Left ventricle myocardium inferior (tissue), 1 donor: ENCODE results near the gene TSPAN11. TPM values are rescaled to one million over a fixed set of nuclear protein-coding genes. Genes with fewer than 3 reads are reported as not detected.

Source experiments
- DNase-seq: peaks from one replicate; pipeline ENCODE4 v3.0.0-alpha.2; 2020
- H3K27ac ChIP-seq: fragments of 200-600 bp; replicated peaks from 2 replicates; pipeline ENCODE4 v1.8.0; 2021
- H3K27me3 ChIP-seq: fragments of 200-600 bp; 2 replicates; pipeline ENCODE4 v1.8.0; 2021; ENCODE audit warnings: low read depth
- H3K36me3 ChIP-seq: fragments of 200-600 bp; 2 replicates; pipeline ENCODE4 v1.8.0; 2021
- H3K4me1 ChIP-seq: fragments of 200-600 bp; 2 replicates; pipeline ENCODE4 v1.8.0; 2021
- H3K4me3 ChIP-seq: fragments of 200-600 bp; 2 replicates; pipeline ENCODE4 v1.8.0; 2021; ENCODE audit warnings: mild to moderate bottlenecking, moderate library complexity
- H3K9me3 ChIP-seq: fragments of 200-600 bp; replicated peaks from 2 replicates; pipeline ENCODE4 v1.8.0; 2021
- intact Hi-C: fragments of 100-400 bp; cut with micrococcal nuclease; formaldehyde crosslinking; loops from one replicate; pipeline ENCODE4 v1.11.0; 2022
- total RNA-seq: library from RNA; stranded (reverse); fragmentation: NEBNext Ultra II Directional; extraction: Animal tissue kit (Norgen Biotek cat#: 25700); gene quantifications from one replicate; pipeline ENCODE4 v1.2.1, GENCODE V29; 2021
- TF ChIP-seq, protein P1 (sequence below): fragments of 200-600 bp; IDR thresholded peaks from 2 replicates; pipeline ENCODE4 v1.8.0; 2021; ENCODE audit warnings: antibody characterized with exemption, mild to moderate bottlenecking, borderline replicate concordance
- donor health status: DM: no; HTN: yes; CAD: no; lungs with severe emphysema.

TSPAN11 gene
- total RNA-seq, 1 donor from 2014 or later = 1.7 TPM

DNA sequence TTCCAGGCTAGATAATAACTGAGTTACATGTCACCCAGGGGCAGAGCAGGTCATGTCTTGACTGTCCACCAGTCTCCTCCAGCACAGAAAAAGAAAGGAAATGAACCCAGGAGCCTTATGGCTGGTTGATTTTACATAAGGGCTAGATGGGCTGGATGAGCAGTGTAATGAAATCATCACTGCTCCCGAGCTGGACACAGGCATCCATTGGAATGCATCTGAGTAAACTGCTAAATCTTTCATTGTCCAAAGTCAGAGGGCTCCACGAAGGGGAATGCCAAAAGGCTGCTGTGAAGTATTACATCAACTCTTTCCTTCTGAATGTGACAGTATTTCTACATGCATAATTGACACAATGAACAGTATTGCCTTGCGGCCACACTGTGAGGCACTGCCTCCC, 30.1 kb upstream of the TSPAN11 start:
- Histone ChIP-seq H3K27ac (no peak overlapping the region), H3K4me3 (no peak overlapping the region), H3K9me3 (no peaks in the 10 kb centered on the region), H3K36me3 (no peaks in the 10 kb centered on the region), H3K4me1 (no peaks in the 10 kb centered on the region), H3K27me3 (peaks cover 13% of the 10 kb centered on the region)
- DNase-seq = no peak
- TF ChIP-seq, protein P1, sequence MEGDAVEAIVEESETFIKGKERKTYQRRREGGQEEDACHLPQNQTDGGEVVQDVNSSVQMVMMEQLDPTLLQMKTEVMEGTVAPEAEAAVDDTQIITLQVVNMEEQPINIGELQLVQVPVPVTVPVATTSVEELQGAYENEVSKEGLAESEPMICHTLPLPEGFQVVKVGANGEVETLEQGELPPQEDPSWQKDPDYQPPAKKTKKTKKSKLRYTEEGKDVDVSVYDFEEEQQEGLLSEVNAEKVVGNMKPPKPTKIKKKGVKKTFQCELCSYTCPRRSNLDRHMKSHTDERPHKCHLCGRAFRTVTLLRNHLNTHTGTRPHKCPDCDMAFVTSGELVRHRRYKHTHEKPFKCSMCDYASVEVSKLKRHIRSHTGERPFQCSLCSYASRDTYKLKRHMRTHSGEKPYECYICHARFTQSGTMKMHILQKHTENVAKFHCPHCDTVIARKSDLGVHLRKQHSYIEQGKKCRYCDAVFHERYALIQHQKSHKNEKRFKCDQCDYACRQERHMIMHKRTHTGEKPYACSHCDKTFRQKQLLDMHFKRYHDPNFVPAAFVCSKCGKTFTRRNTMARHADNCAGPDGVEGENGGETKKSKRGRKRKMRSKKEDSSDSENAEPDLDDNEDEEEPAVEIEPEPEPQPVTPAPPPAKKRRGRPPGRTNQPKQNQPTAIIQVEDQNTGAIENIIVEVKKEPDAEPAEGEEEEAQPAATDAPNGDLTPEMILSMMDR = no peak
- intact Hi-C loops = no loop called here

DNA sequence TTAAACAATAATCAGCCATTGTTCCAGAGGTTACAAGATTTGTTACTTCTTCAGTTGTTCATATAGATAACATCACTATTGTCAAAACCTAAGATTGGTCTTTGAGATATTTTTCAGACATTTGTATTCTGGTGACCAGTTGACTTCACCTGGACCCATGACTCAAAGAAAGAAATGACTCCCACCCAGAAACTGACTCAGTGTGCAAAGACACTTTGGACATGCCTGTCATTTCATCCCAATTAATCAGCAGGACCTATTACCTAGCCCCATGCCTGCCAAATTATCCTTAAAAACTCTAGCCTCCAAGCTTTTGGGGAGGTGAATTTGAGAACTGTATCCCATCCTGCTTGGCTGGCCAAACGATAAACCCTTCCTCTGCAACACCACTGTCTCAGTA, 27.7 kb upstream of the TSPAN11 start:
- TF ChIP-seq, protein P1 = no peak
- no peaks in the 10 kb centered on the region for H3K4me1 ChIP-seq
- no peak overlapping the region for H3K4me3 ChIP-seq
- H3K9me3 ChIP-seq = no peaks in the 10 kb centered on the region
- intact Hi-C loops = no loop called here
- no peak for DNase-seq
- H3K27ac ChIP-seq = no peak overlapping the region
- H3K27me3 ChIP-seq = peaks cover 16% of the 10 kb centered on the region
- H3K36me3 ChIP-seq = no peaks in the 10 kb centered on the region

DNA sequence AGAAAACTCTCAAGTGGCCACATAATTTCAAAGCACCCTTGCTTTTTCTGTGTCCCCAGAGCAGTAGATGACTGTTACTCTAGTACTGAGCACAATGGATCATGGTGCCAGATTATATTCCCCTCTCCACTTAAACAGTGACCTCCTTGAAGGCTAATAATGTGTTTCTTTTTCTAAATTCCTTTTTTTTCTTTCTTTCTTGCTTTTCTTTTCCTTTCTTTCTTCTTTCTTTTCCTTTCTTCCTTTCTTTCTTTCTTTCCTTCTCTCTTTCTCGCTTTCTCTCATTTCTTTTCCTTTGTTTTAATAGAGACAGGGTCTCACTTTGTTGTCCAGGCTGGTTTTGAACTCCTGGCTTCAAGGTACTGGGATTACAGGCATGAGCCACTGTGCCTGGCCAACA, 26.2 kb upstream of the TSPAN11 start:
- Histone ChIP-seq H3K4me3 (no peak overlapping the region), H3K9me3 (no peaks in the 10 kb centered on the region), H3K36me3 (no peaks in the 10 kb centered on the region), H3K27ac (no peak overlapping the region), H3K4me1 (no peaks in the 10 kb centered on the region), H3K27me3 (peaks cover 11% of the 10 kb centered on the region)
- no peak for DNase-seq
- TF ChIP-seq, protein P1 = no peak
- intact Hi-C loops = no loop called here

DNA sequence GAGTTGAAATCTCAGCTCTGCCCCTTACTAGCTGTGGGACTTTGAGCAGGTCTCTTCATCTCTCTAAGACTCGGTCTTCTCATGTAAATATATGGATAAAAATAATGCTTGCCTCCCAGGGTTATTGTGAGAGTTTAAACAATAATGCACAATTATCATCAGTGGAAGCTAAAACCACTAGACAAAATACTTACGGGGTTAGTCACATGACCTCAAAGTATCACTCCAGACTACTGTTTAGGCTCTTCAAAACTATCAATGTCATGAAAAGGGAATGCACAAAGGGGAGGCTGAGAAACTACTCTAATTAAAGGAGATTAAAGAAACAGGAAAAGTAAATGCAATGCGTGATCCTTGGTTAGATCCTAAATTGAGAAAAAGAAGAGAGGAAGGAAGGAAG, 24.5 kb upstream of the TSPAN11 start:
- peaks cover 11% of the 10 kb centered on the region for H3K27me3 ChIP-seq
- TF ChIP-seq, protein P1 = no peak
- H3K27ac ChIP-seq = no peak overlapping the region
- no peaks in the 10 kb centered on the region for H3K36me3 ChIP-seq
- no peak for DNase-seq
- no peaks in the 10 kb centered on the region for H3K9me3 ChIP-seq
- no peak overlapping the region for H3K4me3 ChIP-seq
- H3K4me1 ChIP-seq = no peaks in the 10 kb centered on the region
- intact Hi-C loops = no loop called here

DNA sequence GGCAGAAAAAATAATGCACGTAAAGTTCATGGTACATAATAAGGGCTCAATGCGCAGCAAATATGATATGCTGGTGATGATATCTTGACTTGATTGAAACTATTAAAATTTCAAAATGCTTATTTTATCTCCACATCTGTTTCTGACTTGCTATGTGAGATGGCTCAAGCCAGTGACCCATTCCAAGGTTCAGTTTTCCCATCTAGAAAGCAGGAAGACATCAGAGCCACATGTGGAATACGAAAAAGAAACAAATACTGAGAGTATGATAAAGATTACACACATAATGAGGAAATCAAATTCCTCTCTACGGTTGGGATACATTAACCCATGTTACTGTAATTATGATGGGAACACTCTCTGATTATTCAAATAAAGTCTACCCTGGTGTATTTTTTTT, 24.0 kb upstream of the TSPAN11 start:
- TF ChIP-seq, protein P1 = no peak
- Histone ChIP-seq H3K27me3 (peaks cover 11% of the 10 kb centered on the region), H3K4me3 (no peak overlapping the region), H3K27ac (no peak overlapping the region), H3K36me3 (no peaks in the 10 kb centered on the region), H3K9me3 (no peaks in the 10 kb centered on the region), H3K4me1 (no peaks in the 10 kb centered on the region)
- intact Hi-C loops = no loop called here
- DNase-seq = no peak
